ENCODE results near the gene BTRC.

DNA sequence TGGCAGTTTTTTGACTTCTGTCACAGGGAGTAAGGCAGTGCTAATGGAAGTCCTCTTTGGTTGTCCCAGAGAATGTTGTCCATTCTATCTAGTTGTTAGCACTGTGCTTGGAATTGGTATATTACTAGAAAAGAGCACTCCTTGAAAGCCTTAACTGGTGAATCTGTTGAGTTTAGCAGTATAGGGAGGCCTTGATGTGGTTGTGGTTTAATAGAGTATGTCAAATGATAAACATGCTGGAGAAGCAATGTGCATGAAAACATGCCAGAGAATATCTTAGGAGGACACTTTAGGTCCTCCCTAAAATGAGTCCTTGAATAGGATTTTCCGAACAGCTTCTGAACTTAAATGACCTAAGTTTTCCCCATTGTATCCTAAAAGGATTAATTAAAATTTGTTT lies 98.6 kb downstream of the BTRC start:
- TF ChIP-seq, protein P1, sequence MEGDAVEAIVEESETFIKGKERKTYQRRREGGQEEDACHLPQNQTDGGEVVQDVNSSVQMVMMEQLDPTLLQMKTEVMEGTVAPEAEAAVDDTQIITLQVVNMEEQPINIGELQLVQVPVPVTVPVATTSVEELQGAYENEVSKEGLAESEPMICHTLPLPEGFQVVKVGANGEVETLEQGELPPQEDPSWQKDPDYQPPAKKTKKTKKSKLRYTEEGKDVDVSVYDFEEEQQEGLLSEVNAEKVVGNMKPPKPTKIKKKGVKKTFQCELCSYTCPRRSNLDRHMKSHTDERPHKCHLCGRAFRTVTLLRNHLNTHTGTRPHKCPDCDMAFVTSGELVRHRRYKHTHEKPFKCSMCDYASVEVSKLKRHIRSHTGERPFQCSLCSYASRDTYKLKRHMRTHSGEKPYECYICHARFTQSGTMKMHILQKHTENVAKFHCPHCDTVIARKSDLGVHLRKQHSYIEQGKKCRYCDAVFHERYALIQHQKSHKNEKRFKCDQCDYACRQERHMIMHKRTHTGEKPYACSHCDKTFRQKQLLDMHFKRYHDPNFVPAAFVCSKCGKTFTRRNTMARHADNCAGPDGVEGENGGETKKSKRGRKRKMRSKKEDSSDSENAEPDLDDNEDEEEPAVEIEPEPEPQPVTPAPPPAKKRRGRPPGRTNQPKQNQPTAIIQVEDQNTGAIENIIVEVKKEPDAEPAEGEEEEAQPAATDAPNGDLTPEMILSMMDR (IDR thresholded peaks at IDR 0.05), result no peak
- TF ChIP-seq, protein P2, sequence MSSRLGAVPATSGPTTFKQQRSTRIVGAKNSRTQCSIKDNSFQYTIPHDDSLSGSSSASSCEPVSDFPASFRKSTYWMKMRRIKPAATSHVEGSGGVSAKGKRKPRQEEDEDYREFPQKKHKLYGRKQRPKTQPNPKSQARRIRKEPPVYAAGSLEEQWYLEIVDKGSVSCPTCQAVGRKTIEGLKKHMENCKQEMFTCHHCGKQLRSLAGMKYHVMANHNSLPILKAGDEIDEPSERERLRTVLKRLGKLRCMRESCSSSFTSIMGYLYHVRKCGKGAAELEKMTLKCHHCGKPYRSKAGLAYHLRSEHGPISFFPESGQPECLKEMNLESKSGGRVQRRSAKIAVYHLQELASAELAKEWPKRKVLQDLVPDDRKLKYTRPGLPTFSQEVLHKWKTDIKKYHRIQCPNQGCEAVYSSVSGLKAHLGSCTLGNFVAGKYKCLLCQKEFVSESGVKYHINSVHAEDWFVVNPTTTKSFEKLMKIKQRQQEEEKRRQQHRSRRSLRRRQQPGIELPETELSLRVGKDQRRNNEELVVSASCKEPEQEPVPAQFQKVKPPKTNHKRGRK (CRISPR knock-in tag; IDR thresholded peaks at IDR 0.05; ENCODE audit: borderline replicate concordance), result no peak
- TF ChIP-seq CREM (CRISPR knock-in tag; IDR thresholded peaks at IDR 0.05) (no peak), JUN (CRISPR knock-in tag; IDR thresholded peaks at IDR 0.05) (no peak), ELF4 (CRISPR knock-in tag; IDR thresholded peaks at IDR 0.05; ENCODE audit: low read depth) (no peak), ZNF423 (CRISPR knock-in tag; IDR thresholded peaks at IDR 0.05) (no peak), SP1 (CRISPR knock-in tag; conservative IDR thresholded peaks at IDR 0.05) (no peak)
- TF ChIP-seq, protein P3, sequence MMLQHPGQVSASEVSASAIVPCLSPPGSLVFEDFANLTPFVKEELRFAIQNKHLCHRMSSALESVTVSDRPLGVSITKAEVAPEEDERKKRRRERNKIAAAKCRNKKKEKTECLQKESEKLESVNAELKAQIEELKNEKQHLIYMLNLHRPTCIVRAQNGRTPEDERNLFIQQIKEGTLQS (CRISPR knock-in tag; conservative IDR thresholded peaks at IDR 0.05), result no peak
- TF ChIP-seq, protein P4, sequence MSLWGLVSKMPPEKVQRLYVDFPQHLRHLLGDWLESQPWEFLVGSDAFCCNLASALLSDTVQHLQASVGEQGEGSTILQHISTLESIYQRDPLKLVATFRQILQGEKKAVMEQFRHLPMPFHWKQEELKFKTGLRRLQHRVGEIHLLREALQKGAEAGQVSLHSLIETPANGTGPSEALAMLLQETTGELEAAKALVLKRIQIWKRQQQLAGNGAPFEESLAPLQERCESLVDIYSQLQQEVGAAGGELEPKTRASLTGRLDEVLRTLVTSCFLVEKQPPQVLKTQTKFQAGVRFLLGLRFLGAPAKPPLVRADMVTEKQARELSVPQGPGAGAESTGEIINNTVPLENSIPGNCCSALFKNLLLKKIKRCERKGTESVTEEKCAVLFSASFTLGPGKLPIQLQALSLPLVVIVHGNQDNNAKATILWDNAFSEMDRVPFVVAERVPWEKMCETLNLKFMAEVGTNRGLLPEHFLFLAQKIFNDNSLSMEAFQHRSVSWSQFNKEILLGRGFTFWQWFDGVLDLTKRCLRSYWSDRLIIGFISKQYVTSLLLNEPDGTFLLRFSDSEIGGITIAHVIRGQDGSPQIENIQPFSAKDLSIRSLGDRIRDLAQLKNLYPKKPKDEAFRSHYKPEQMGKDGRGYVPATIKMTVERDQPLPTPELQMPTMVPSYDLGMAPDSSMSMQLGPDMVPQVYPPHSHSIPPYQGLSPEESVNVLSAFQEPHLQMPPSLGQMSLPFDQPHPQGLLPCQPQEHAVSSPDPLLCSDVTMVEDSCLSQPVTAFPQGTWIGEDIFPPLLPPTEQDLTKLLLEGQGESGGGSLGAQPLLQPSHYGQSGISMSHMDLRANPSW (CRISPR knock-in tag; conservative IDR thresholded peaks at IDR 0.05; ENCODE audit: low read depth), result no peak
- TF ChIP-seq, protein P5, sequence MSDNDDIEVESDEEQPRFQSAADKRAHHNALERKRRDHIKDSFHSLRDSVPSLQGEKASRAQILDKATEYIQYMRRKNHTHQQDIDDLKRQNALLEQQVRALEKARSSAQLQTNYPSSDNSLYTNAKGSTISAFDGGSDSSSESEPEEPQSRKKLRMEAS (CRISPR knock-in tag; IDR thresholded peaks at IDR 0.05), result no peak
- TF ChIP-seq, protein P6, sequence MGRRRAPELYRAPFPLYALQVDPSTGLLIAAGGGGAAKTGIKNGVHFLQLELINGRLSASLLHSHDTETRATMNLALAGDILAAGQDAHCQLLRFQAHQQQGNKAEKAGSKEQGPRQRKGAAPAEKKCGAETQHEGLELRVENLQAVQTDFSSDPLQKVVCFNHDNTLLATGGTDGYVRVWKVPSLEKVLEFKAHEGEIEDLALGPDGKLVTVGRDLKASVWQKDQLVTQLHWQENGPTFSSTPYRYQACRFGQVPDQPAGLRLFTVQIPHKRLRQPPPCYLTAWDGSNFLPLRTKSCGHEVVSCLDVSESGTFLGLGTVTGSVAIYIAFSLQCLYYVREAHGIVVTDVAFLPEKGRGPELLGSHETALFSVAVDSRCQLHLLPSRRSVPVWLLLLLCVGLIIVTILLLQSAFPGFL (CRISPR knock-in tag; IDR thresholded peaks at IDR 0.05; ENCODE audit: borderline replicate concordance), result no peak
